A549 (cell line): Measurements from ENCODE around the gene DCLK2.

Source experiments
- CEBPB ChIP-seq, 2 experiments: fragments of >200 bp in 1 of 2; sonication (Bioruptor Twin) in 1 of 2; formaldehyde crosslinking in 1 of 2; IDR thresholded peaks; 2 replicates each; pipeline ENCODE4 v1.6.1; 2012 to 2016
- CHD2 ChIP-seq: fragments of 150-350 bp; IDR thresholded peaks from 2 replicates; pipeline ENCODE4 v1.6.1; 2014; ENCODE audit warnings: low read length; ENCODE audit not compliant: partially characterized antibody
- CTCF ChIP-seq: fragments of >200 bp; sonication (Bioruptor Twin); formaldehyde crosslinking; IDR thresholded peaks from 3 replicates; pipeline ENCODE4 v1.5.1; 2016
- EHMT2 ChIP-seq: fragments of 200-600 bp; sonication (generic); IDR thresholded peaks from 2 replicates; pipeline ENCODE4 v1.6.1; 2016; ENCODE audit warnings: antibody characterized with exemption, low read depth, mild to moderate bottlenecking, moderate library complexity
- EP300 ChIP-seq, 2 experiments: fragments of >200 bp; sonication (Bioruptor Twin); formaldehyde crosslinking; IDR thresholded peaks; 2 replicates in 1 of 2; 3 replicates in 1 of 2; pipeline ENCODE4 v1.6.1; 2016 to 2017
- ESRRA ChIP-seq: fragments of 150-350 bp; IDR thresholded peaks from 2 replicates; pipeline ENCODE4 v1.6.1; 2014; ENCODE audit warnings: mild to moderate bottlenecking, low read length, borderline replicate concordance
- MAX ChIP-seq: IDR thresholded peaks from 2 replicates; pipeline ENCODE4 v1.6.1; 2012
- MYC ChIP-seq: IDR thresholded peaks from 2 replicates; pipeline ENCODE4 v1.6.1; 2012; ENCODE audit warnings: mild to moderate bottlenecking, inconsistent platforms, low read length, improper control_type of control experiment, borderline replicate concordance
- POLR2A ChIP-seq: IDR thresholded peaks from 2 replicates; pipeline ENCODE4 v1.6.1; 2012; ENCODE audit warnings: mild to moderate bottlenecking, low read length
- RFX5 ChIP-seq: fragments of 450-650 bp; IDR thresholded peaks from 2 replicates; pipeline ENCODE4 v1.7.1; 2014; ENCODE audit warnings: antibody characterized with exemption, mild to moderate bottlenecking, moderate library complexity
- SMC3 ChIP-seq: fragments of >200 bp; sonication (Bioruptor Twin); formaldehyde crosslinking; IDR thresholded peaks from 3 replicates; pipeline ENCODE4 v1.6.1; 2018; ENCODE audit warnings: inconsistent platforms

GRCh38 chr4:150150629-150151062, 72.4 kb downstream of the DCLK2 start:
- TF ChIP-seq CTCF (no peak), CEBPB (IDR thresholded peaks at IDR 0.05) (no peak), SMC3 (no peak), RFX5 (no peak), CHD2 (no peak), POLR2A (no peak), EHMT2 (no peak), ESRRA (no peak), MYC (no peak), MAX (no peak), EP300 (IDR thresholded peaks at IDR 0.05) (no peak)
